ENCODE measurements around the gene FOXL3.

The FOXL3 gene

GRCh38 chr7:338295-339061 is 48.5 kb downstream of the FOXL3 start:
- no peak for DNase-seq (ENCODE audit: low read depth)

- no peak for DNase-seq (ENCODE audit: low read depth)
These were observed 49.0 kb downstream of the FOXL3 start for GRCh38 chr7:339062-339342.

- no peak for DNase-seq (ENCODE audit: low read depth)
These were observed 49.7 kb downstream of the FOXL3 start for GRCh38 chr7:339696-340095.

GRCh38 chr7:340200-340937 is 50.4 kb downstream of the FOXL3 start:
- no peak for DNase-seq (ENCODE audit: low read depth)
